Right lobe of liver (tissue), 4 donors: ENCODE results near the gene CDYL2.

Source experiments
- CTCF ChIP-seq, 4 donors: fragments of 200-600 bp in 3 of 4; fragments of 450-650 bp in 1 of 4; IDR thresholded peaks; one replicate each; pipeline versions ENCODE4 v1.5.1 to v1.8.0; 2016 to 2022; ENCODE audit warnings: antibody characterized with exemption in 4 of 4, mild to moderate bottlenecking in 2 of 4
- POLR2A ChIP-seq: fragments of 450-650 bp; IDR thresholded peaks from one replicate; pipeline ENCODE4 v1.6.1; 2017; ENCODE audit warnings: antibody characterized with exemption, mild to moderate bottlenecking
- donor health status: DM: no; HTN: no; CAD: no.
- donor health status: DM: no; HTN: no; CAD: no.
- donor health status: DM: no; HTN: yes; CAD: no.

GRCh38 chr16:80656711-80657150, 147.7 kb downstream of the CDYL2 start:
- TF ChIP-seq POLR2A (no peak), CTCF (IDR thresholded peaks at IDR 0.05) (no peak)
